ENCODE results near the gene SYNE2. TPM values are rescaled to one million over a fixed set of nuclear protein-coding genes. Genes with fewer than 3 reads are reported as not detected.

SYNE2 gene
- total RNA-seq, 4 donors from 2014 or later, result 212 to 378 (median 285) TPM

GRCh38 chr14:64201921-64202545 is 349.2 kb downstream of the SYNE2 start:
- WGBS, 2 donors, result 91 to 97% methylated on average over 18 of the region's 18 CpGs
- no peak overlapping the region for H3K4me3 ChIP-seq
- no peaks in the 10 kb centered on the region for H3K27me3 ChIP-seq
- H3K36me3 ChIP-seq, result peaks cover 0 to 8% (median 0%) of the 10 kb centered on the region in 3 donors
- TF ChIP-seq EP300 (IDR thresholded peaks at IDR 0.05), result no peak
- no peak for TF ChIP-seq POLR2A (IDR thresholded peaks at IDR 0.05)
- H3K9me3 ChIP-seq, result no peaks in the 10 kb centered on the region
- DNase-seq (ENCODE audit: low spot score in 2 of 2), result no peak
- peaks cover 0 to 17% (median 2%) of the 10 kb centered on the region in 4 donors for H3K4me1 ChIP-seq
- no peak overlapping the region for H3K27ac ChIP-seq

- no peak overlapping the region for H3K27ac ChIP-seq
- 81 to 82% methylated on average over 10 of the region's 10 CpGs for WGBS, 2 donors
- H3K36me3 ChIP-seq, result peaks cover 0 to 8% (median 0%) of the 10 kb centered on the region in 3 donors
- DNase-seq (ENCODE audit: low spot score in 2 of 2), result no peak
- H3K9me3 ChIP-seq, result no peaks in the 10 kb centered on the region
- peaks cover 0 to 12% (median 2%) of the 10 kb centered on the region in 4 donors for H3K4me1 ChIP-seq
- H3K27me3 ChIP-seq, result no peaks in the 10 kb centered on the region
- TF ChIP-seq EP300 (IDR thresholded peaks at IDR 0.05) (no peak), CTCF (IDR thresholded peaks at IDR 0.05) (no peak), POLR2A (IDR thresholded peaks at IDR 0.05) (no peak)
- no peak overlapping the region for H3K4me3 ChIP-seq
Observed at GRCh38 chr14:64202716-64203115, 349.9 kb downstream of the SYNE2 start.

- Histone ChIP-seq H3K36me3 (peaks cover 0 to 13% (median 0%) of the 10 kb centered on the region in 3 donors), H3K27me3 (no peaks in the 10 kb centered on the region), H3K4me3 (no peak overlapping the region), H3K27ac (no peak overlapping the region), H3K9me3 (no peaks in the 10 kb centered on the region), H3K4me1 (peaks cover 0 to 9% (median 2%) of the 10 kb centered on the region in 4 donors)
- TF ChIP-seq EP300 (IDR thresholded peaks at IDR 0.05) (no peak), CTCF (IDR thresholded peaks at IDR 0.05) (no peak), POLR2A (IDR thresholded peaks at IDR 0.05) (no peak)
- no peak for DNase-seq (ENCODE audit: low spot score in 2 of 2)
- 96 to 98% methylated on average over 4 of the region's 4 CpGs for WGBS, 2 donors
Observed at GRCh38 chr14:64203366-64204006, 350.7 kb downstream of the SYNE2 start.

- H3K4me3 ChIP-seq, result no peak overlapping the region
- WGBS, 2 donors, result 93 to 97% methylated on average over 7 of the region's 7 CpGs
- TF ChIP-seq POLR2A (IDR thresholded peaks at IDR 0.05), result no peak
- no peak for TF ChIP-seq EP300 (IDR thresholded peaks at IDR 0.05)
- no peak for TF ChIP-seq CTCF (IDR thresholded peaks at IDR 0.05)
- H3K36me3 ChIP-seq, result peaks cover 0 to 53% (median 9%) of the 10 kb centered on the region in 3 donors
- H3K9me3 ChIP-seq, result no peaks in the 10 kb centered on the region
- no peaks in the 10 kb centered on the region for H3K27me3 ChIP-seq
- H3K27ac ChIP-seq, result no peak overlapping the region
- no peaks in the 10 kb centered on the region for H3K4me1 ChIP-seq
- DNase-seq (ENCODE audit: low spot score in 2 of 2), result no peak
Observed at GRCh38 chr14:64208261-64208660, 355.5 kb downstream of the SYNE2 start.

- Histone ChIP-seq H3K27ac (no peak overlapping the region), H3K9me3 (no peaks in the 10 kb centered on the region), H3K4me1 (no peaks in the 10 kb centered on the region), H3K27me3 (no peaks in the 10 kb centered on the region), H3K36me3 (peaks cover 0 to 61% (median 9%) of the 10 kb centered on the region in 3 donors), H3K4me3 (no peak overlapping the region)
- TF ChIP-seq CTCF (IDR thresholded peaks at IDR 0.05) (no peak), POLR2A (IDR thresholded peaks at IDR 0.05) (no peak), EP300 (IDR thresholded peaks at IDR 0.05) (no peak)
- no peak for DNase-seq (ENCODE audit: low spot score in 2 of 2)
- 85 to 89% methylated on average over 10 of the region's 10 CpGs for WGBS, 2 donors
Observed at GRCh38 chr14:64208981-64209380, 356.2 kb downstream of the SYNE2 start.
